HCT116 (cell line): ENCODE measurements around the gene ANO6. TPM values are rescaled to one million over a fixed set of nuclear protein-coding genes. Genes with fewer than 3 reads are reported as not detected.

Experiments
- ATAC-seq: fragments of 200-7000 bp; cut with Tn5 transposase; 2 replicates; pipeline ENCODE4 v1.9.1; 2020; ENCODE audit warnings: mild to moderate bottlenecking, moderate library complexity
- BruUV-seq: library from RNA; stranded (reverse); fragments of 400-500 nt; replicated peaks from 2 replicates; lab custom pipeline; 2021; lab: Mats Ljungman, UMichigan
- CTCF ChIA-PET: fragments of 300-600 bp; sonication (Branson Sonifier 250); formaldehyde crosslinking; loops from one replicate; lab custom pipeline; 2021; ENCODE audit warnings: antibody characterized with exemption; lab: Charles Lee
- POLR2A ChIA-PET: fragments of 300-600, 350-600 bp; sonication (Branson Sonifier 250); formaldehyde crosslinking; loops from one replicate; lab custom pipeline; 2021; ENCODE audit warnings: antibody characterized with exemption; lab: Charles Lee
- RAD21 ChIA-PET, 2 experiments: fragments of 300-600 bp; sonication (Branson Sonifier 250); formaldehyde crosslinking; loops; one replicate each; lab custom pipeline; 2023; ENCODE audit warnings: low total read pairs in 2 of 2; ENCODE audit not compliant: uncharacterized antibody in 2 of 2, unreplicated experiment in 2 of 2, low non-redundant PET in 1 of 2; lab: Charles Lee
- DNase-seq: peaks from one replicate; pipeline ENCODE4 v3.0.0-alpha.2; 2010; ENCODE audit warnings: low read depth, low spot score
- H2AFZ ChIP-seq: fragments of 200-600 bp; shearing (Covaris generic), sonication (generic); 2 replicates; pipeline ENCODE4 v1.6.1; 2017; ENCODE audit warnings: low read depth, mixed run types, mixed read lengths, antibody characterized with exemption, low read length; ENCODE audit not compliant: poor library complexity, severe bottlenecking
- H3K27ac ChIP-seq: 2 replicates; pipeline ENCODE4 v1.5.1; 2012; ENCODE audit warnings: low read depth, low read length
- H3K27me3 ChIP-seq: fragments of 200-600 bp; sonication (generic); 2 replicates; pipeline ENCODE4 v1.6.1; 2016; ENCODE audit warnings: mixed run types, low read length, mixed read lengths; ENCODE audit not compliant: insufficient read depth
- H3K36me3 ChIP-seq, 2 experiments: fragments of 200-500 bp in 1 of 2; fragments of 200-600 bp in 1 of 2; sonication (Bioruptor generic) in 1 of 2; sonication (generic) in 1 of 2; 2 replicates each; pipeline versions ENCODE4 v1.5.1 to v1.6.1; 2014 to 2016; ENCODE audit warnings: low read length in 2 of 2, inconsistent platforms in 1 of 2, mixed read lengths in 1 of 2, mixed run types in 1 of 2; ENCODE audit not compliant: insufficient read depth in 2 of 2, control insufficient read depth in 1 of 2
- H3K4me1 ChIP-seq, 2 experiments: fragments of 200-600 bp in 1 of 2; sonication (generic) in 1 of 2; 2 replicates each; pipeline versions ENCODE4 v1.5.1 to v1.6.1; 2012 to 2017; ENCODE audit warnings: low read length in 2 of 2, inconsistent platforms in 1 of 2, mild to moderate bottlenecking in 1 of 2, mixed read lengths in 1 of 2, mixed run types in 1 of 2, moderate library complexity in 1 of 2; ENCODE audit not compliant: insufficient read depth in 2 of 2, control insufficient read depth in 1 of 2
- H3K4me2 ChIP-seq: fragments of 200-600 bp; sonication (generic); 2 replicates; pipeline ENCODE4 v1.6.1; 2017; ENCODE audit warnings: mixed run types, low read length, mixed read lengths
- H3K4me3 ChIP-seq, 2 experiments: fragments of 200-600 bp in 1 of 2; sonication (generic) in 1 of 2; replicated peaks in 1 of 2; 2 replicates each; pipeline ENCODE4 v1.5.1; 2011 to 2016; ENCODE audit warnings: low read length in 2 of 2, control low read depth in 1 of 2, low read depth in 1 of 2, mild to moderate bottlenecking in 1 of 2, mixed read lengths in 1 of 2, mixed run types in 1 of 2
- H3K79me2 ChIP-seq: fragments of 200-600 bp; sonication (generic); 2 replicates; pipeline ENCODE4 v1.6.1; 2017; ENCODE audit warnings: mild to moderate bottlenecking, mixed run types, low read length, moderate library complexity, mixed read lengths; ENCODE audit not compliant: insufficient read depth
- H3K9ac ChIP-seq: fragments of 200-600 bp; sonication (generic); 2 replicates; pipeline ENCODE4 v1.6.1; 2016; ENCODE audit warnings: low read length, mixed read lengths
- H3K9me2 ChIP-seq: fragments of 200-600 bp; sonication (generic), shearing (Covaris generic); 2 replicates; pipeline ENCODE4 v1.6.1; 2017; ENCODE audit warnings: mixed run types, mild to moderate bottlenecking, moderate library complexity; ENCODE audit not compliant: insufficient read depth
- H3K9me3 ChIP-seq, 2 experiments: fragments of 200-500 bp in 1 of 2; fragments of 200-600 bp in 1 of 2; sonication (Bioruptor generic) in 1 of 2; sonication (generic) in 1 of 2; 2 replicates each; pipeline ENCODE4 v1.6.1; 2014 to 2017; ENCODE audit warnings: low read length in 2 of 2, mixed read lengths in 2 of 2, inconsistent platforms in 1 of 2, low read depth in 1 of 2, mild to moderate bottlenecking in 1 of 2, mixed run types in 1 of 2, moderate library complexity in 1 of 2; ENCODE audit not compliant: control insufficient read depth in 1 of 2, insufficient read depth in 1 of 2
- H4K20me1 ChIP-seq: fragments of 200-600 bp; sonication (generic), shearing (Covaris generic); 2 replicates; pipeline ENCODE4 v1.6.1; 2017; ENCODE audit warnings: mixed run types, mild to moderate bottlenecking, moderate library complexity; ENCODE audit not compliant: insufficient read depth
- ATF3 ChIP-seq: IDR thresholded peaks from 2 replicates; pipeline ENCODE4 v1.6.1; 2012
- CBX3 ChIP-seq: IDR thresholded peaks from 2 replicates; pipeline ENCODE4 v1.6.1; 2012; ENCODE audit warnings: low read depth
- CEBPB ChIP-seq: IDR thresholded peaks from 2 replicates; pipeline ENCODE4 v1.6.1; 2012; ENCODE audit warnings: low read depth
- EGR1 ChIP-seq: IDR thresholded peaks from 2 replicates; pipeline ENCODE4 v1.6.1; 2012; ENCODE audit warnings: low read depth
- ELF1 ChIP-seq: IDR thresholded peaks from 2 replicates; pipeline ENCODE4 v1.6.1; 2012; ENCODE audit warnings: low read depth, borderline replicate concordance
- EZH2phosphoT487 ChIP-seq: fragments of 200-600 bp; IDR thresholded peaks from 2 replicates; pipeline ENCODE4 v1.6.1; 2018; ENCODE audit warnings: antibody characterized with exemption, borderline replicate concordance
- FOSL1 ChIP-seq: IDR thresholded peaks from 2 replicates; pipeline ENCODE4 v1.6.1; 2012; ENCODE audit warnings: low read depth
- JUND ChIP-seq: IDR thresholded peaks from 2 replicates; pipeline ENCODE4 v1.6.1; 2012
- POLR2A ChIP-seq: IDR thresholded peaks from 2 replicates; pipeline ENCODE4 v1.7.0; 2011; ENCODE audit warnings: borderline replicate concordance; ENCODE audit not compliant: insufficient read depth, insufficient read length; ENCODE audit errors: extremely low read depth
- POLR2AphosphoS5 ChIP-seq: IDR thresholded peaks from 2 replicates; pipeline ENCODE4 v1.6.1; 2011; ENCODE audit warnings: mild to moderate bottlenecking, low read depth, low read length, moderate library complexity
- RAD21 ChIP-seq: IDR thresholded peaks from 2 replicates; pipeline ENCODE4 v1.6.1; 2012; ENCODE audit warnings: low read depth, mild to moderate bottlenecking
- SIN3A ChIP-seq: IDR thresholded peaks from 2 replicates; pipeline ENCODE4 v1.6.1; 2012; ENCODE audit warnings: low read depth
- SP1 ChIP-seq: IDR thresholded peaks from 2 replicates; pipeline ENCODE4 v1.6.1; 2012; ENCODE audit warnings: low read depth
- SRF ChIP-seq: IDR thresholded peaks from 2 replicates; pipeline ENCODE4 v1.6.1; 2012; ENCODE audit warnings: low read depth
- TCF7L2 ChIP-seq: IDR thresholded peaks from 2 replicates; pipeline ENCODE4 v1.7.0; 2011; ENCODE audit warnings: borderline replicate concordance, inconsistent platforms; ENCODE audit not compliant: insufficient read depth, insufficient read length; ENCODE audit errors: extremely low read depth
- YY1 ChIP-seq: IDR thresholded peaks from 2 replicates; pipeline ENCODE4 v1.6.1; 2011; ENCODE audit warnings: low read length, low read depth, moderate library complexity, mild to moderate bottlenecking; ENCODE audit not compliant: insufficient replicate concordance; ENCODE audit errors: extremely low read depth
- ZBTB33 ChIP-seq: IDR thresholded peaks from 2 replicates; pipeline ENCODE4 v1.6.1; 2011; ENCODE audit warnings: mild to moderate bottlenecking, low read length, moderate library complexity; ENCODE audit not compliant: insufficient replicate concordance; ENCODE audit errors: extremely low read depth
- ZFX ChIP-seq: fragments of 450-650 bp; IDR thresholded peaks from 2 replicates; pipeline ENCODE4 v1.6.1; 2017
- ZNF274 ChIP-seq: fragments of 200-500 bp; sonication (Bioruptor generic); IDR thresholded peaks from 2 replicates; pipeline ENCODE4 v1.6.1; 2014; ENCODE audit warnings: mild to moderate bottlenecking, low read depth, low read length, inconsistent platforms
- intact Hi-C: fragments of 100-400 bp; cut with micrococcal nuclease; formaldehyde crosslinking; loops from 2 replicates; pipeline ENCODE4 v1.10.0; 2022
- total RNA-seq: library from RNA; stranded (reverse); gene quantifications from one replicate; pipeline ENCODE4 v1.2.1, GENCODE V29; 2021; ENCODE audit not compliant: unreplicated experiment
- TF ChIP-seq, protein P1 (sequence below), 3 experiments: fragments of 200-600 bp in 1 of 3; sonication (generic) in 1 of 3; IDR thresholded peaks in 2 of 3; conservative IDR thresholded peaks in 1 of 3; 2 replicates each; pipeline ENCODE4 v1.5.1; 2012 to 2017; ENCODE audit warnings: low read depth in 2 of 3, low read length in 2 of 3, antibody characterized with exemption in 1 of 3, borderline replicate concordance in 1 of 3, control low read depth in 1 of 3, mild to moderate bottlenecking in 1 of 3, mixed read lengths in 1 of 3, mixed run types in 1 of 3, moderate library complexity in 1 of 3; ENCODE audit not compliant: insufficient read depth in 1 of 3
- TF ChIP-seq, protein P2 (sequence below): IDR thresholded peaks from 2 replicates; pipeline ENCODE4 v1.6.1; 2012

Gene ANO6
- total RNA-seq, 1 experiment from 2014 or later = 36.7 TPM

DNA sequence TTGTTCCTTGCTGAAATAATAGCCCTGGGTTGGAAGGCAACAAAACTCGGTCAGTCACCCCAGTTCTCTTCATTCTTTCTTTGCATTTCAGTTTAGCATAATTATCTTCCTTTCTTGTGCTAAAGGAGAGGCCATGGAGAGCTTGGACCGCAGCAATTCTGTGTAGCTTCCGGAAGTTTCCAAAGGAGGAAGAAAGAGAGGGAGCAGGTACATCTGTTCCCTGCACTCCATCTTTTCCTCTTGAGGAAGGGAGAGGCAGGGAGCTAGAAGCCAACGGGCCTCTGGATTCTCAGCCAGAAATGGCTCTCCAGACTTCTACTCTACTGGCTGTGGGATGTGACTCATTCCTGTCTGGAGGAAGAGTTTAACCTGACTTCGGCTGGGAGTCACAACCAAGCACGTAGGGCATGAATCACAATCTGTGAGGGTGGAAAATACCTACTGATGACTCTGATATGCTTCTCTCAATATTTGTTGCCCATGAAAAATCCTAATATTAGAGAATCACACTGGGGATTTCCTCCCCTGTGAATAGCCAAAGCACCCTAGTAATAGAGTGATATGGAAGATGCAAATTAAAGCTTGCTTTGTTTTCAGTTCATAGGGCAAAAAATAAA lies 17.0 kb downstream of the ANO6 start:
- peak; percentile 89 for DNase-seq
- intact Hi-C loops = loop anchor here (2.0 to 5.0 kb wide), 2 partner anchors 16 to 494 kb away; partner anchors contain the start of genes ANO6 and ARID2
- Histone ChIP-seq H3K27ac (peak overlapping the region; percentile 60), H3K4me1 (peaks cover 57 to 62% of the 10 kb centered on the region in 2 experiments), H3K9me2 (no peaks in the 10 kb centered on the region), H3K79me2 (peaks cover 54% of the 10 kb centered on the region), H2AFZ (no peak overlapping the region), H3K4me2 (peak overlapping the region; percentile 76), H4K20me1 (peaks cover 12% of the 10 kb centered on the region; the same call in 1 of the 2 replicates), H3K36me3 (no peaks in the 10 kb centered on the region), H3K9me3 (no peaks in the 10 kb centered on the region), H3K4me3 (peak overlapping the region in 1 of 2 experiments; percentile 47; a peak in 2 of 4 replicates), H3K27me3 (no peaks in the 10 kb centered on the region), H3K9ac (peak overlapping the region; percentile 55)
- ATAC-seq = peak; percentile 84
- ChIA-PET POLR2A (interaction anchor here (1.2 to 1.4 kb wide), 2 partner anchors 13 to 15 kb away, joined by 3 to 6 read pairs; no protein-coding TSS in a partner anchor), CTCF (interaction anchor here (1.3 kb wide), 1 partner anchor 17 kb away, joined by 5 read pairs; the partner anchor contains the start of gene ANO6), RAD21 (no interaction called here)
- no TSS peak for BruUV-seq
- no peak for TF ChIP-seq EZH2phosphoT487
- peak; percentile 96 for TF ChIP-seq JUND
- no peak for TF ChIP-seq ATF3
- no peak for TF ChIP-seq ZFX
- peak; percentile 91 for TF ChIP-seq SP1
- no peak for TF ChIP-seq ELF1
- peak; percentile 81 for TF ChIP-seq SIN3A
- no peak for TF ChIP-seq RAD21
- TF ChIP-seq ZNF274 = no peak
- TF ChIP-seq, protein P1, sequence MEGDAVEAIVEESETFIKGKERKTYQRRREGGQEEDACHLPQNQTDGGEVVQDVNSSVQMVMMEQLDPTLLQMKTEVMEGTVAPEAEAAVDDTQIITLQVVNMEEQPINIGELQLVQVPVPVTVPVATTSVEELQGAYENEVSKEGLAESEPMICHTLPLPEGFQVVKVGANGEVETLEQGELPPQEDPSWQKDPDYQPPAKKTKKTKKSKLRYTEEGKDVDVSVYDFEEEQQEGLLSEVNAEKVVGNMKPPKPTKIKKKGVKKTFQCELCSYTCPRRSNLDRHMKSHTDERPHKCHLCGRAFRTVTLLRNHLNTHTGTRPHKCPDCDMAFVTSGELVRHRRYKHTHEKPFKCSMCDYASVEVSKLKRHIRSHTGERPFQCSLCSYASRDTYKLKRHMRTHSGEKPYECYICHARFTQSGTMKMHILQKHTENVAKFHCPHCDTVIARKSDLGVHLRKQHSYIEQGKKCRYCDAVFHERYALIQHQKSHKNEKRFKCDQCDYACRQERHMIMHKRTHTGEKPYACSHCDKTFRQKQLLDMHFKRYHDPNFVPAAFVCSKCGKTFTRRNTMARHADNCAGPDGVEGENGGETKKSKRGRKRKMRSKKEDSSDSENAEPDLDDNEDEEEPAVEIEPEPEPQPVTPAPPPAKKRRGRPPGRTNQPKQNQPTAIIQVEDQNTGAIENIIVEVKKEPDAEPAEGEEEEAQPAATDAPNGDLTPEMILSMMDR (IDR thresholded peaks at IDR 0.05 in 2 of 3, conservative IDR thresholded peaks at IDR 0.05 in 1 of 3; ENCODE audit: borderline replicate concordance in 1 of 3, insufficient read depth in 1 of 3, low read depth in 2 of 3, low read length in 2 of 3) = no peak
- no peak; the same call in 1 of the 2 replicates for TF ChIP-seq CEBPB
- TF ChIP-seq POLR2AphosphoS5 = peak; percentile 49; the same call in 1 of the 2 replicates
- peak; percentile 26 for TF ChIP-seq ZBTB33
- TF ChIP-seq YY1 = peak; percentile 78
- TF ChIP-seq, protein P2, sequence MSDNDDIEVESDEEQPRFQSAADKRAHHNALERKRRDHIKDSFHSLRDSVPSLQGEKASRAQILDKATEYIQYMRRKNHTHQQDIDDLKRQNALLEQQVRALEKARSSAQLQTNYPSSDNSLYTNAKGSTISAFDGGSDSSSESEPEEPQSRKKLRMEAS = peak; percentile 49; the same call in 1 of the 2 replicates
- no peak for TF ChIP-seq POLR2A
- peak; percentile 59 for TF ChIP-seq SRF
- TF ChIP-seq EGR1 = peak; percentile 28; the same call in 1 of the 2 replicates
- TF ChIP-seq CBX3 = peak; percentile 90; the same call in 1 of the 2 replicates
- TF ChIP-seq FOSL1 = peak; percentile 93
- no peak for TF ChIP-seq TCF7L2
